HepG2 (cell line): Measurements from ENCODE around the gene SV2A. TPM values are rescaled to one million over a fixed set of nuclear protein-coding genes. Genes with fewer than 3 reads are reported as not detected.

ENCODE experiments used
- ATRX ChIP-seq: sonication (generic); formaldehyde crosslinking; IDR thresholded peaks from 2 replicates; pipeline ENCODE4 v1.4.0; 2020; ENCODE audit warnings: missing genetic modification reagents, borderline replicate concordance
- ELF1 ChIP-seq: sonication (generic); formaldehyde crosslinking; IDR thresholded peaks from 2 replicates; pipeline ENCODE4 v1.4.0; 2020; ENCODE audit warnings: missing genetic modification reagents
- GABPA ChIP-seq, 2 experiments: IDR thresholded peaks; 2 replicates each; pipeline ENCODE4 v1.6.1; 2011 to 2016; ENCODE audit warnings: low read depth in 2 of 2, low read length in 1 of 2, missing biosample characterization in 1 of 2, missing genetic modification characterization in 1 of 2
- ISL2 ChIP-seq: sonication (generic); formaldehyde crosslinking; IDR thresholded peaks from 2 replicates; pipeline ENCODE4 v1.5.0; 2020; ENCODE audit warnings: missing genetic modification reagents
- KMT2A ChIP-seq: sonication (generic); formaldehyde crosslinking; IDR thresholded peaks from 2 replicates; pipeline ENCODE4 v1.4.0; 2020; ENCODE audit warnings: missing genetic modification reagents
- MAFF ChIP-seq: IDR thresholded peaks from 2 replicates; pipeline ENCODE4 v1.6.1; 2011; ENCODE audit warnings: low read depth, low read length, improper control_type of control experiment
- MEF2D ChIP-seq: sonication (generic); formaldehyde crosslinking; IDR thresholded peaks from 2 replicates; pipeline ENCODE4 v1.5.1; 2020; ENCODE audit warnings: mild to moderate bottlenecking, missing genetic modification reagents
- MYNN ChIP-seq: sonication (generic); formaldehyde crosslinking; IDR thresholded peaks from 2 replicates; pipeline ENCODE4 v1.4.0; 2020; ENCODE audit warnings: mild to moderate bottlenecking, low read depth, missing genetic modification reagents
- NCOA2 ChIP-seq: sonication (generic); formaldehyde crosslinking; IDR thresholded peaks from 2 replicates; pipeline ENCODE4 v1.8.0; 2022; ENCODE audit warnings: inconsistent platforms
- POLR2AphosphoS5 ChIP-seq: IDR thresholded peaks from 2 replicates; pipeline ENCODE4 v1.6.1; 2012; ENCODE audit warnings: low read depth, low read length
- SP2 ChIP-seq: sonication (generic); formaldehyde crosslinking; IDR thresholded peaks from 2 replicates; pipeline ENCODE4 v1.5.1; 2020; ENCODE audit warnings: mild to moderate bottlenecking, missing genetic modification reagents
- TAF1 ChIP-seq: sonication (generic); formaldehyde crosslinking; IDR thresholded peaks from 2 replicates; pipeline ENCODE4 v1.4.0; 2020; ENCODE audit warnings: missing genetic modification reagents
- TCF7 ChIP-seq: sonication (generic); IDR thresholded peaks from 2 replicates; pipeline ENCODE4 v1.6.1; 2016; ENCODE audit warnings: antibody characterized with exemption, low read depth
- THYN1 ChIP-seq: sonication (generic); formaldehyde crosslinking; IDR thresholded peaks from 2 replicates; pipeline ENCODE4 v1.8.1; 2023; ENCODE audit warnings: low read depth, mild to moderate bottlenecking, moderate library complexity, missing genetic modification reagents, borderline replicate concordance
- YEATS4 ChIP-seq: sonication (generic); formaldehyde crosslinking; IDR thresholded peaks from 2 replicates; pipeline ENCODE4 v1.4.0; 2020; ENCODE audit warnings: missing genetic modification reagents, borderline replicate concordance
- ZBTB38 ChIP-seq: sonication (generic); formaldehyde crosslinking; IDR thresholded peaks from 2 replicates; pipeline ENCODE4 v1.5.1; 2020; ENCODE audit warnings: mild to moderate bottlenecking, missing genetic modification reagents
- ZNF24 ChIP-seq: fragments of 450-650 bp; IDR thresholded peaks from 2 replicates; pipeline ENCODE4 v1.6.1; 2017; ENCODE audit warnings: antibody characterized with exemption, mild to moderate bottlenecking
- ZNF383 ChIP-seq: sonication (generic); formaldehyde crosslinking; IDR thresholded peaks from 2 replicates; pipeline ENCODE4 v1.4.0; 2020; ENCODE audit warnings: missing genetic modification reagents, mild to moderate bottlenecking, borderline replicate concordance
- ZNF737 ChIP-seq: sonication (generic); formaldehyde crosslinking; IDR thresholded peaks from 2 replicates; pipeline ENCODE4 v1.5.0; 2020; ENCODE audit warnings: missing genetic modification reagents, mild to moderate bottlenecking, borderline replicate concordance
- ZNF746 ChIP-seq: sonication (generic); formaldehyde crosslinking; IDR thresholded peaks from 2 replicates; pipeline ENCODE4 v1.8.0; 2022; ENCODE audit warnings: mild to moderate bottlenecking, missing genetic modification reagents
- ZNF761 ChIP-seq: sonication (generic); formaldehyde crosslinking; conservative IDR thresholded peaks from 2 replicates; pipeline ENCODE4 v1.4.0; 2020; ENCODE audit warnings: mild to moderate bottlenecking, missing genetic modification reagents
- ZNF883 ChIP-seq: sonication (generic); formaldehyde crosslinking; IDR thresholded peaks from 2 replicates; pipeline ENCODE4 v1.5.1; 2020; ENCODE audit warnings: mild to moderate bottlenecking, missing genetic modification reagents; ENCODE audit errors: not compliant biosample characterization
- polyA plus RNA-seq, 8 experiments: library from polyadenylated mRNA; depleted of rRNA in 3 of 8; stranded (reverse) in 7 of 8; unstranded in 1 of 8; fragments of >200 nt; fragmentation: Illumina TruSeq in 4 of 8; extraction: Trizol in 4 of 8; gene quantifications; 2 replicates each; pipeline versions ENCODE4 v1.2.1 to v1.2.3, GENCODE V29; 2011 to 2016; ENCODE audit warnings: low read depth in 4 of 8, missing spikeins in 1 of 8, mixed read lengths in 1 of 8; ENCODE audit not compliant: insufficient read depth in 1 of 8
- total RNA-seq, 5 experiments: library from RNA; depleted of rRNA; stranded (reverse); fragments of >200 nt; fragmentation: Illumina TruSeq; extraction: Trizol; gene quantifications; 2 replicates each; pipeline ENCODE4 v1.2.3, GENCODE V29; 2016; ENCODE audit warnings: low read depth in 1 of 5
- TF ChIP-seq, protein P1 (sequence below): sonication (generic); formaldehyde crosslinking; conservative IDR thresholded peaks from 2 replicates; pipeline ENCODE4 v1.4.0; 2020; ENCODE audit warnings: missing genetic modification reagents
- TF ChIP-seq, protein P2 (sequence below): sonication (generic); formaldehyde crosslinking; IDR thresholded peaks from 2 replicates; pipeline ENCODE4 v1.9.0; 2021; ENCODE audit warnings: missing genetic modification reagents, borderline replicate concordance
- TF ChIP-seq, protein P3 (sequence below): IDR thresholded peaks from 2 replicates; pipeline ENCODE4 v1.6.1; 2018; ENCODE audit warnings: missing genetic modification reagents

SV2A gene
- total and polyA plus RNA-seq, 2 of the 13 experiments (the other 11 are each of a cell fraction or from before 2014, with no cell fraction given) = 0.84 to 1.9 TPM

DNA sequence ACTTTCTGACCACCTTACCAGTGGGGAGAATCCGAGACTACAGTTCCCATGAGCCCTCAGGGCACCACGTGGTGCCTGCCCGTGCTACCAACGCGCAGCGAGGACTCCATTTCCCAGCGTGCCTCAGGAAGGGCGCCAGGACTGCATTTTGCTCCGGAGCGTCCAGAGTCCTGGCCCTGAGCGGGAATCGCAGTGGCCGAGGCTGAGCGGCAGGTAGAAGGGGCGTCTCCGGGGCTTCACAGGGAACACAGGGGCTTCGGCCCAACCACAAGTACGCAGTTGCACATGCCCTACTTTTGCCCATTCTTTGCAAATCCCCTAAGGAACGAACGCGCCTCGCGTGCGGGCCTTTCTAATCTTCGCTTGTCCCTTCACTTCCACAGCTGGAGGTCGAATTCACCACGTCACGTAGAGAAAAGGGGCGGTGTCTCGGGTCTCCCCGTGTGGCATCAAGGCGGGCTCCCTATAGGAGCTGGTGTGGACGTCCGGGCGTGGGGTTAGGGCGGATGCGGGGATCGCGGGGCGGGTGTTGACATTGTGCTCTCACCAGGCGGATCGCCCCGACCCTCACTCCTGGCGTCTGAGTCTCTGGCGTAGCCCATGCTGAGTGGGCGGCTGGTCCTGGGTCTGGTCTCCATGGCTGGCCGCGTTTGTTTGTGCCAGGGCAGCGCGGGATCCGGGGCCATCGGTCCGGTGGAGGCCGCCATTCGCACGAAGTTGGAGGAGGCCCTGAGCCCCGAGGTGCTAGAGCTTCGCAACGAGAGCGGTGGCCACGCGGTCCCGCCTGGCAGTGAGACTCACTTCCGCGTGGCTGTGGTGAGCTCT lies 18.0 kb downstream of the SV2A start, which contains the start of gene BOLA1 (continued):
- TF ChIP-seq MEF2D (CRISPR knock-in tag) (no peak), ZNF761 (CRISPR knock-in tag) (no peak), TCF7 (no peak), ZNF383 (no peak), MAFF (no peak), POLR2AphosphoS5 (peak; percentile 79), SP2 (CRISPR knock-in tag) (no peak), ZNF883 (no peak), ATRX (CRISPR knock-in tag) (no peak), ZNF746 (CRISPR knock-in tag) (no peak), ZBTB38 (CRISPR knock-in tag) (peak; percentile 99), ISL2 (CRISPR knock-in tag) (no peak), NCOA2 (CRISPR knock-in tag) (peak; percentile 29; the same call in 1 of the 2 replicates), TAF1 (CRISPR knock-in tag) (peak; percentile 54; the same call in 1 of the 2 replicates), ELF1 (peak; percentile 80), ZNF24 (no peak), YEATS4 (CRISPR knock-in tag) (no peak), GABPA (IDR thresholded peaks at IDR 0.05; ENCODE audit: low read depth, low read length) (peak; percentile 57; the same call in 1 of the 2 replicates), GABPA (CRISPR knock-in tag; IDR thresholded peaks at IDR 0.05; ENCODE audit: low read depth) (peak; percentile 86), ZNF737 (CRISPR knock-in tag) (no peak), KMT2A (CRISPR knock-in tag) (peak; percentile 40; the same call in 1 of the 2 replicates), THYN1 (no peak), MYNN (no peak)
- TF ChIP-seq, protein P1, sequence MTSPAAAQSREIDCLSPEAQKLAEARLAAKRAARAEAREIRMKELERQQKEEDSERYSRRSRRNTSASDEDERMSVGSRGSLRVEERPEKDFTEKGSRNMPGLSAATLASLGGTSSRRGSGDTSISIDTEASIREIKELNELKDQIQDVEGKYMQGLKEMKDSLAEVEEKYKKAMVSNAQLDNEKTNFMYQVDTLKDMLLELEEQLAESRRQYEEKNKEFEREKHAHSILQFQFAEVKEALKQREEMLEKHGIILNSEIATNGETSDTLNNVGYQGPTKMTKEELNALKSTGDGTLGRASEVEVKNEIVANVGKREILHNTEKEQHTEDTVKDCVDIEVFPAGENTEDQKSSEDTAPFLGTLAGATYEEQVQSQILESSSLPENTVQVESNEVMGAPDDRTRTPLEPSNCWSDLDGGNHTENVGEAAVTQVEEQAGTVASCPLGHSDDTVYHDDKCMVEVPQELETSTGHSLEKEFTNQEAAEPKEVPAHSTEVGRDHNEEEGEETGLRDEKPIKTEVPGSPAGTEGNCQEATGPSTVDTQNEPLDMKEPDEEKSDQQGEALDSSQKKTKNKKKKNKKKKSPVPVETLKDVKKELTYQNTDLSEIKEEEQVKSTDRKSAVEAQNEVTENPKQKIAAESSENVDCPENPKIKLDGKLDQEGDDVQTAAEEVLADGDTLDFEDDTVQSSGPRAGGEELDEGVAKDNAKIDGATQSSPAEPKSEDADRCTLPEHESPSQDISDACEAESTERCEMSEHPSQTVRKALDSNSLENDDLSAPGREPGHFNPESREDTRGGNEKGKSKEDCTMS (CRISPR knock-in tag) = no peak
- TF ChIP-seq, protein P2, sequence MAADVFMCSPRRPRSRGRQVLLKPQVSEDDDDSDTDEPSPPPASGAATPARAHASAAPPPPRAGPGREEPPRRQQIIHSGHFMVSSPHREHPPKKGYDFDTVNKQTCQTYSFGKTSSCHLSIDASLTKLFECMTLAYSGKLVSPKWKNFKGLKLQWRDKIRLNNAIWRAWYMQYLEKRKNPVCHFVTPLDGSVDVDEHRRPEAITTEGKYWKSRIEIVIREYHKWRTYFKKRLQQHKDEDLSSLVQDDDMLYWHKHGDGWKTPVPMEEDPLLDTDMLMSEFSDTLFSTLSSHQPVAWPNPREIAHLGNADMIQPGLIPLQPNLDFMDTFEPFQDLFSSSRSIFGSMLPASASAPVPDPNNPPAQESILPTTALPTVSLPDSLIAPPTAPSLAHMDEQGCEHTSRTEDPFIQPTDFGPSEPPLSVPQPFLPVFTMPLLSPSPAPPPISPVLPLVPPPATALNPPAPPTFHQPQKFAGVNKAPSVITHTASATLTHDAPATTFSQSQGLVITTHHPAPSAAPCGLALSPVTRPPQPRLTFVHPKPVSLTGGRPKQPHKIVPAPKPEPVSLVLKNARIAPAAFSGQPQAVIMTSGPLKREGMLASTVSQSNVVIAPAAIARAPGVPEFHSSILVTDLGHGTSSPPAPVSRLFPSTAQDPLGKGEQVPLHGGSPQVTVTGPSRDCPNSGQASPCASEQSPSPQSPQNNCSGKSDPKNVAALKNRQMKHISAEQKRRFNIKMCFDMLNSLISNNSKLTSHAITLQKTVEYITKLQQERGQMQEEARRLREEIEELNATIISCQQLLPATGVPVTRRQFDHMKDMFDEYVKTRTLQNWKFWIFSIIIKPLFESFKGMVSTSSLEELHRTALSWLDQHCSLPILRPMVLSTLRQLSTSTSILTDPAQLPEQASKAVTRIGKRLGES (CRISPR knock-in tag) = no peak
- TF ChIP-seq, protein P3, sequence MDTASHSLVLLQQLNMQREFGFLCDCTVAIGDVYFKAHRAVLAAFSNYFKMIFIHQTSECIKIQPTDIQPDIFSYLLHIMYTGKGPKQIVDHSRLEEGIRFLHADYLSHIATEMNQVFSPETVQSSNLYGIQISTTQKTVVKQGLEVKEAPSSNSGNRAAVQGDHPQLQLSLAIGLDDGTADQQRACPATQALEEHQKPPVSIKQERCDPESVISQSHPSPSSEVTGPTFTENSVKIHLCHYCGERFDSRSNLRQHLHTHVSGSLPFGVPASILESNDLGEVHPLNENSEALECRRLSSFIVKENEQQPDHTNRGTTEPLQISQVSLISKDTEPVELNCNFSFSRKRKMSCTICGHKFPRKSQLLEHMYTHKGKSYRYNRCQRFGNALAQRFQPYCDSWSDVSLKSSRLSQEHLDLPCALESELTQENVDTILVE (CRISPR knock-in tag) = no peak
